HCT116 (cell line): ENCODE measurements around the gene PLEKHH2.

Source experiments
- CTCF ChIP-seq, 3 experiments: fragments of 200-600 bp in 1 of 3; sonication (generic) in 1 of 3; IDR thresholded peaks in 2 of 3; conservative IDR thresholded peaks in 1 of 3; 2 replicates each; pipeline ENCODE4 v1.5.1; 2012 to 2017; ENCODE audit warnings: low read depth in 2 of 3, low read length in 2 of 3, antibody characterized with exemption in 1 of 3, borderline replicate concordance in 1 of 3, control low read depth in 1 of 3, mild to moderate bottlenecking in 1 of 3, mixed read lengths in 1 of 3, mixed run types in 1 of 3, moderate library complexity in 1 of 3; ENCODE audit not compliant: insufficient read depth in 1 of 3
- YY1 ChIP-seq: IDR thresholded peaks from 2 replicates; pipeline ENCODE4 v1.6.1; 2011; ENCODE audit warnings: low read length, low read depth, moderate library complexity, mild to moderate bottlenecking; ENCODE audit not compliant: insufficient replicate concordance; ENCODE audit errors: extremely low read depth

- TF ChIP-seq CTCF (IDR thresholded peaks at IDR 0.05 in 2 of 3, conservative IDR thresholded peaks at IDR 0.05 in 1 of 3; ENCODE audit: borderline replicate concordance in 1 of 3, insufficient read depth in 1 of 3, low read depth in 2 of 3, low read length in 2 of 3) (no peak), YY1 (no peak)
These were observed 173.4 kb downstream of the PLEKHH2 start for GRCh38 chr2:43810452-43810851.
